Endothelial cell of umbilical vein (primary cell): Measurements from ENCODE around the gene DLX3. TPM values are rescaled to one million over a fixed set of nuclear protein-coding genes. Genes with fewer than 3 reads are reported as not detected.

Experiments used
- BruUV-seq: library from RNA; stranded (reverse); fragments of 400-500 nt; replicated peaks from 2 replicates; lab custom pipeline; 2021; lab: Mats Ljungman, UMichigan
- CTCF ChIA-PET: fragments of 300-600, 350-600 bp; sonication (Branson Sonifier 250); formaldehyde crosslinking; loops from one replicate; lab custom pipeline; 2021; ENCODE audit warnings: antibody characterized with exemption, inconsistent platforms; lab: Charles Lee
- POLR2A ChIA-PET: fragments of 300-600, 350-600 bp; sonication (Branson Sonifier 250); formaldehyde crosslinking; loops from one replicate; lab custom pipeline; 2021; ENCODE audit warnings: antibody characterized with exemption, inconsistent platforms; lab: Charles Lee
- DNase-seq: peaks from one replicate; pipeline ENCODE4 v3.0.0-alpha.2; 2011; ENCODE audit warnings: low read depth, low spot score
- FAIRE-seq: peaks from 2 replicates; lab custom pipeline; 2011; peaks lifted over from hg19 to GRCh38; lab: Jason Lieb, UNC
- H2AFZ ChIP-seq: 2 replicates; pipeline ENCODE4 v1.6.0; 2012; ENCODE audit warnings: low read depth, low read length, control low read depth, inconsistent platforms
- H3K27ac ChIP-seq: 2 replicates; pipeline ENCODE4 v1.5.1; 2011; ENCODE audit warnings: low read depth, mild to moderate bottlenecking, control low read depth, low read length, moderate library complexity; ENCODE audit not compliant: insufficient read depth
- H3K27me3 ChIP-seq, 2 experiments: 2 replicates each; pipeline versions ENCODE4 v1.6.0 to v1.6.1; 2011; ENCODE audit warnings: low read length in 2 of 2, mixed read lengths in 1 of 2; ENCODE audit not compliant: control insufficient read depth in 2 of 2, insufficient read depth in 2 of 2
- H3K36me3 ChIP-seq, 2 experiments: 2 replicates in 1 of 2; 3 replicates in 1 of 2; pipeline ENCODE4 v1.5.1; 2011; ENCODE audit warnings: low read length in 2 of 2, mild to moderate bottlenecking in 1 of 2, moderate library complexity in 1 of 2; ENCODE audit not compliant: control insufficient read depth in 2 of 2, insufficient read depth in 2 of 2; ENCODE audit errors: extremely low read depth in 1 of 2
- H3K4me1 ChIP-seq: 3 replicates; pipeline ENCODE4 v1.5.1; 2011; ENCODE audit warnings: mild to moderate bottlenecking, low read length; ENCODE audit not compliant: control insufficient read depth, insufficient read depth; ENCODE audit errors: extremely low read depth
- H3K4me2 ChIP-seq: 2 replicates; pipeline ENCODE4 v1.6.1; 2011; ENCODE audit warnings: low read length, control low read depth, mixed read lengths; ENCODE audit not compliant: insufficient read depth
- H3K4me3 ChIP-seq, 3 experiments: fragments of 200-600 bp in 1 of 3; sonication (generic), shearing (Covaris generic) in 1 of 3; replicated peaks in 1 of 3; 2 replicates each; pipeline ENCODE4 v1.5.1; 2011 to 2016; ENCODE audit warnings: control low read depth in 3 of 3, low read length in 3 of 3, mild to moderate bottlenecking in 2 of 3, inconsistent platforms in 1 of 3, low read depth in 1 of 3, moderate library complexity in 1 of 3; ENCODE audit not compliant: insufficient read depth in 1 of 3
- H3K79me2 ChIP-seq: 2 replicates; pipeline ENCODE4 v1.6.0; 2012; ENCODE audit warnings: low read length, inconsistent platforms; ENCODE audit not compliant: control insufficient read depth, insufficient read depth
- H3K9ac ChIP-seq: replicated peaks from 2 replicates; pipeline ENCODE3; 2011; ENCODE audit warnings: low read length, control low read depth; ENCODE audit not compliant: insufficient read depth; ENCODE audit errors: extremely low read depth
- H3K9me1 ChIP-seq: replicated peaks from 3 replicates; pipeline ENCODE4 v1.6.0; 2011; ENCODE audit warnings: mild to moderate bottlenecking, low read length; ENCODE audit not compliant: control insufficient read depth, insufficient read depth; ENCODE audit errors: extremely low read depth
- H3K9me3 ChIP-seq: replicated peaks from 2 replicates; pipeline ENCODE4 v1.5.1; 2012; ENCODE audit warnings: low read length, inconsistent platforms; ENCODE audit not compliant: control insufficient read depth, insufficient read depth
- H4K20me1 ChIP-seq: replicated peaks from 2 replicates; pipeline ENCODE3; 2011; ENCODE audit warnings: mild to moderate bottlenecking, low read length; ENCODE audit not compliant: control insufficient read depth, insufficient read depth; ENCODE audit errors: extremely low read depth
- CTCF ChIP-seq, 2 donors: IDR thresholded peaks; 1 replicate in 1 of 2; 2 replicates in 1 of 2; pipeline ENCODE4 v1.5.1; 2011; ENCODE audit warnings: low read length in 2 of 2, mild to moderate bottlenecking in 2 of 2, moderate library complexity in 2 of 2, control low read depth in 1 of 2, inconsistent platforms in 1 of 2, low read depth in 1 of 2; ENCODE audit not compliant: insufficient read depth in 1 of 2; ENCODE audit errors: extremely low read depth in 1 of 2
- EZH2 ChIP-seq: IDR thresholded peaks from 2 replicates; pipeline ENCODE4 v1.6.1; 2012; ENCODE audit warnings: borderline replicate concordance, low read depth, mild to moderate bottlenecking, moderate library complexity, low read length, inconsistent platforms; ENCODE audit not compliant: severe bottlenecking
- FOS ChIP-seq: IDR thresholded peaks from 2 replicates; pipeline ENCODE4 v1.6.1; 2011; ENCODE audit warnings: mild to moderate bottlenecking, low read length, moderate library complexity, borderline replicate concordance; ENCODE audit not compliant: insufficient read depth
- GATA2 ChIP-seq: IDR thresholded peaks from 2 replicates; pipeline ENCODE4 v1.7.0; 2011; ENCODE audit warnings: low read depth, mild to moderate bottlenecking, moderate library complexity, mixed read lengths, low read length; ENCODE audit not compliant: insufficient read length, insufficient read depth
- JUN ChIP-seq: IDR thresholded peaks from 2 replicates; pipeline ENCODE4 v1.6.1; 2011; ENCODE audit warnings: borderline replicate concordance, low read depth; ENCODE audit not compliant: insufficient read length, insufficient read depth
- MAX ChIP-seq: IDR thresholded peaks from 2 replicates; pipeline ENCODE4 v1.6.1; 2011; ENCODE audit not compliant: insufficient read depth, insufficient read length
- MYC ChIP-seq: IDR thresholded peaks from one replicate; pipeline ENCODE4 v1.6.1; 2011; ENCODE audit warnings: mild to moderate bottlenecking, low read depth, low read length
- POLR2A ChIP-seq: IDR thresholded peaks from 2 replicates; pipeline ENCODE4 v1.6.1; 2012; ENCODE audit warnings: low read depth, mild to moderate bottlenecking, control low read depth, low read length
- POLR2AphosphoS5 ChIP-seq: IDR thresholded peaks from 2 replicates; pipeline ENCODE4 v1.6.1; 2012; ENCODE audit warnings: low read depth, mild to moderate bottlenecking, control low read depth, low read length, moderate library complexity; ENCODE audit not compliant: insufficient read depth
- dilution Hi-C: fragments of 300-500 bp; cut with MboI; formaldehyde crosslinking; loops from one replicate; pipeline ENCODE4 v1.15.0; 2019; ENCODE audit warnings: low sequenced_read_pairs; ENCODE audit not compliant: extremely low pct_ligation_motif_present
- intact Hi-C: fragments of 100-400 bp; cut with micrococcal nuclease; formaldehyde crosslinking; loops from one replicate; pipeline ENCODE4 v1.10.0; 2022
- polyA plus RNA-seq, 4 experiments: library from polyadenylated mRNA; depleted of rRNA in 3 of 4; stranded (reverse) in 3 of 4; unstranded in 1 of 4; fragments of >200 nt; gene quantifications; 2 replicates each; pipeline versions ENCODE4 v1.2.1 to v1.2.3, GENCODE V29; 2011 to 2012; ENCODE audit warnings: missing spikeins in 1 of 4
- total RNA-seq: library from RNA; stranded (reverse); gene quantifications from 2 replicates; pipeline ENCODE4 v1.2.3, GENCODE V29; 2021

Gene DLX3
- total and polyA plus RNA-seq, 2 donors (not counting 3 experiments of a cell fraction or from before 2014, with no cell fraction given) = not detected

DNA sequence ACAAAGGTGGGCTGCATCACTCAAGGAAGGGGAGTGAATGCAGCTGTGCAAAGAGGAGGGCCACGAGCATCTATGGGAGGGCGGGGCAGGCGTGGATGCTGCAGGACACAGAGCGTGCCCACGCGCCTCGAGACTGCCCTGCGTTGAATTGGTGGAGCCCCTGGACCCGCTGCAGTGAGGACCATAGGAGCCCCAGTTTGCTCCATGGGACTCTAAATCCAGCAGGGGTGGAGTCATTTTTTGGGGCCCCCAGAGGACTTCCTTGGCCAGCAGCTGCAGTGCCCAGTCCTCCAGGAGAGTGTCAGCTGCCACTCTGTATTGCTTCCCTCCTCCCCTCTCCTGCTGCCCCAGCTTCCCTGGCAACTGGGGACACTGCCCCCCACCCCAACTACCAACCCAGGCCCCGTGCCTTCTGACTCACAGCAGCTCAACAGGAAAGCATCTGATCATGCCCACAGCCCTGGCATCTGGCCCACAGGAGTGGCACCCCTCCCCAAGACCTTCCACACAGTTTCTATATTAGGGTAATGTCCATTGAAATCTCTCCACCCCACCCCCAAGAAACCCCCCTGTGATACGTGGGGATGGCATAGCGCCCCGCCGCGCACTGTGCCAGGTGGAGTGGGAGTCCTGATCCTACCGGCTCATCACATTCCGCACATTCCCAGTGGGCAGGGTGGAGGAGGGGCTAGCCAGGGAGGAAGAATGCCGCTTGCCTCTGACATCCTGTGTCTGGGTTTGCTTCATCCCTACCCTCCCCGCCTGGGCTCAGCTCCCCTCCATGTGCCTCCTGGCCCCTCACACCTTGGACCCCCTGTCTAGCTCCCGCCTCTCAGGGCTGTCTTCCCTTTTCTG lies 33.1 kb upstream of the DLX3 start:
- no peak for TF ChIP-seq EZH2
- TF ChIP-seq GATA2 = no peak
- TF ChIP-seq CTCF (IDR thresholded peaks at IDR 0.05; ENCODE audit: extremely low read depth in 1 of 2, insufficient read depth in 1 of 2, low read depth in 1 of 2, low read length in 2 of 2) = no peak
- no peak for TF ChIP-seq MAX
- TF ChIP-seq POLR2A = no peak
- TF ChIP-seq FOS = no peak
- no peak for TF ChIP-seq POLR2AphosphoS5
- TF ChIP-seq JUN = no peak
- TF ChIP-seq MYC = no peak
- Histone ChIP-seq H4K20me1 (no peaks in the 10 kb centered on the region), H3K27me3 (no peaks in the 10 kb centered on the region), H3K27ac (peak overlapping the region; percentile 58), H3K4me1 (peaks cover 20% of the 10 kb centered on the region), H2AFZ (peak overlapping the region; percentile 81), H3K9me1 (no peaks in the 10 kb centered on the region), H3K4me2 (no peak overlapping the region), H3K9me3 (no peaks in the 10 kb centered on the region), H3K79me2 (no peaks in the 10 kb centered on the region), H3K36me3 (no peaks in the 10 kb centered on the region), H3K9ac (no peak overlapping the region), H3K4me3 (no peak overlapping the region)
- FAIRE-seq (peak; percentile 33), DNase-seq (peak; percentile 35)
- dilution Hi-C loops = no loop called here
- no TSS peak for BruUV-seq
- intact Hi-C loops = loop anchor here (1.0 to 2.0 kb wide), 4 partner anchors 27 to 67 kb away; partner anchors contain the start of gene PDK2
- ChIA-PET POLR2A (interaction anchor here (2.6 kb wide), 1 partner anchor 28 kb away, joined by 13 read pairs; the partner anchor contains the start of gene ITGA3), CTCF (interaction anchor here (0.7 to 5.3 kb wide), 9 partner anchors 8 to 64 kb away, joined by 3 to 146 read pairs (median 76); partner anchors contain the start of gene ITGA3)
